Panc1 (cell line): Measurements from ENCODE around the gene RPS4Y2.

Experiments used
- CTCF ChIP-seq: fragments of 450-650 bp; IDR thresholded peaks from 2 replicates; pipeline ENCODE4 v1.5.1; 2017; ENCODE audit warnings: mild to moderate bottlenecking
- POLR2AphosphoS5 ChIP-seq: IDR thresholded peaks from 2 replicates; pipeline ENCODE4 v1.6.1; 2012; ENCODE audit warnings: mild to moderate bottlenecking, low read depth, low read length, moderate library complexity
- REST ChIP-seq, 2 experiments: IDR thresholded peaks; 2 replicates each; pipeline ENCODE4 v1.6.1; 2011 to 2012; ENCODE audit warnings: low read depth in 2 of 2, control low read depth in 1 of 2, low read length in 1 of 2, mild to moderate bottlenecking in 1 of 2, moderate library complexity in 1 of 2; ENCODE audit not compliant: insufficient read depth in 1 of 2
- SIN3A ChIP-seq: IDR thresholded peaks from 2 replicates; pipeline ENCODE4 v1.6.1; 2012; ENCODE audit warnings: low read depth, mild to moderate bottlenecking, low read length, moderate library complexity, borderline replicate concordance; ENCODE audit not compliant: insufficient read depth

GRCh38 chrY:20726184-20726907 lies 29.6 kb upstream of the RPS4Y2 start:
- no peak for TF ChIP-seq SIN3A
- TF ChIP-seq CTCF, result no peak
- no peak for TF ChIP-seq POLR2AphosphoS5
- TF ChIP-seq REST (IDR thresholded peaks at IDR 0.05; ENCODE audit: insufficient read depth in 1 of 2, low read depth in 2 of 2, low read length in 1 of 2), result no peak
